Mesendoderm (in vitro differentiated cells): ENCODE data around the gene IL15.

Source experiments
- DNase-seq: peaks from one replicate; pipeline ENCODE4 v3.0.0; 2013
- H2AK5ac ChIP-seq: 2 replicates; pipeline ENCODE4 v1.6.1; 2013; ENCODE audit warnings: low read length, inconsistent platforms
- H2BK120ac ChIP-seq: 2 replicates; pipeline ENCODE4 v1.6.1; 2013; ENCODE audit warnings: low read depth, mild to moderate bottlenecking, low read length, moderate library complexity, mixed read lengths
- H2BK15ac ChIP-seq: replicated peaks from 2 replicates; pipeline ENCODE4 v1.6.1; 2013; ENCODE audit warnings: low read depth, mild to moderate bottlenecking, moderate library complexity
- H2BK5ac ChIP-seq: 2 replicates; pipeline ENCODE4 v1.6.1; 2013; ENCODE audit warnings: low read length, inconsistent platforms
- H3K18ac ChIP-seq: 2 replicates; pipeline ENCODE4 v1.6.1; 2013; ENCODE audit warnings: mild to moderate bottlenecking, low read length, mixed read lengths
- H3K23ac ChIP-seq: one replicate; pipeline ENCODE4 v1.6.1; 2013; ENCODE audit warnings: low read length
- H3K27ac ChIP-seq: 2 replicates; pipeline ENCODE4 v1.5.1; 2013; ENCODE audit warnings: low read depth, mild to moderate bottlenecking, inconsistent platforms, low read length, moderate library complexity
- H3K27me3 ChIP-seq: 2 replicates; pipeline ENCODE4 v1.6.1; 2013; ENCODE audit warnings: low read length, control low read depth, mild to moderate bottlenecking, inconsistent platforms; ENCODE audit not compliant: insufficient read depth, poor library complexity
- H3K36me3 ChIP-seq: 2 replicates; pipeline ENCODE4 v1.6.1; 2013; ENCODE audit warnings: low read length, inconsistent platforms; ENCODE audit not compliant: control insufficient read depth, insufficient read depth
- H3K4ac ChIP-seq: one replicate; pipeline ENCODE4 v1.6.1; 2013; ENCODE audit warnings: low read depth, mild to moderate bottlenecking, low read length, moderate library complexity
- H3K4me1 ChIP-seq: 2 replicates; pipeline ENCODE4 v1.6.1; 2013; ENCODE audit warnings: low read depth, low read length, inconsistent platforms; ENCODE audit not compliant: control insufficient read depth
- H3K4me2 ChIP-seq: 2 replicates; pipeline ENCODE4 v1.6.1; 2013; ENCODE audit warnings: low read length
- H3K4me3 ChIP-seq: 2 replicates; pipeline ENCODE4 v1.5.1; 2013; ENCODE audit warnings: mild to moderate bottlenecking, low read length
- H3K56ac ChIP-seq: one replicate; pipeline ENCODE4 v1.6.1; 2013; ENCODE audit warnings: low read length
- H3K79me1 ChIP-seq: 2 replicates; pipeline ENCODE4 v1.6.1; 2013; ENCODE audit warnings: low read length, inconsistent platforms
- H3K79me2 ChIP-seq: 2 replicates; pipeline ENCODE4 v1.6.1; 2013; ENCODE audit warnings: mild to moderate bottlenecking, low read length; ENCODE audit not compliant: control insufficient read depth, insufficient read depth
- H3K9ac ChIP-seq: 2 replicates; pipeline ENCODE4 v1.6.1; 2013; ENCODE audit warnings: low read length, inconsistent platforms
- H4K5ac ChIP-seq: one replicate; pipeline ENCODE4 v1.6.1; 2013; ENCODE audit warnings: low read length
- H4K8ac ChIP-seq: one replicate; pipeline ENCODE4 v1.6.1; 2013; ENCODE audit warnings: low read depth, mild to moderate bottlenecking, control low read depth, low read length, moderate library complexity
- WGBS: extraction: QIAGEN DNeasy Blood & Tissue Kit; methylation state at CpG from one replicate; pipeline ENCODE4 v1.1.7; 2013; ENCODE audit warnings: low lambda C conversion rate, missing lambda C conversion rate; ENCODE audit not compliant: insufficient coverage; ENCODE audit errors: extremely low coverage; 5-methylcytosine and 5-hydroxymethylcytosine counted together

IL15 gene

DNA sequence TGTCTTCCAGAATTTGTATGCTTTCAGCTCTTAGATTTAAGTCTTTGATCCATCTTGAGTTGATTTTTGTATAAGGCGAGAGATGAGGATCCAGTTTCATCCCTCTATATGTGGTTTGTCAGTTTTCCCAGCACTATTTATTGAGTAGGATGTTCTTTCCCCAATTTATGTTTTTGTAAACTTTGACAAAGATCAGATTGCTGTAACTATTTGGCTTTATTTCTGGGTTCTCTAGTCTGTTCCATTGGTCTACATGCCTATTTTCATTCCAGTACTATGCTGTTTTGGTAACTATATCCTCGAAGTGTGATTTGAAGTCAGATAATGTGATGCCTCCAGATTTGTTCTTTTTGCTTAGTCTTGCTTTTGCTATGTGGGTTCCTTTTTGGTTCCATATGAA, 60.7 kb downstream of the IL15 start:
- Histone ChIP-seq H2BK120ac (no peak overlapping the region), H3K79me2 (no peaks in the 10 kb centered on the region), H3K4me1 (no peaks in the 10 kb centered on the region), H3K4me2 (no peak overlapping the region), H3K56ac (no peak overlapping the region), H3K27me3 (no peaks in the 10 kb centered on the region), H3K18ac (no peak overlapping the region), H2AK5ac (no peak overlapping the region), H3K36me3 (no peaks in the 10 kb centered on the region), H3K9ac (no peak overlapping the region), H3K4ac (no peak overlapping the region), H4K8ac (no peak overlapping the region), H2BK15ac (no peak overlapping the region), H4K5ac (no peak overlapping the region), H3K4me3 (no peak overlapping the region), H3K23ac (no peak overlapping the region), H3K27ac (no peak overlapping the region), H3K79me1 (no peaks in the 10 kb centered on the region), H2BK5ac (no peak overlapping the region)
- no CpG with 5 or more reads among the region's 2 CpGs for WGBS
- DNase-seq, result no peak

DNA sequence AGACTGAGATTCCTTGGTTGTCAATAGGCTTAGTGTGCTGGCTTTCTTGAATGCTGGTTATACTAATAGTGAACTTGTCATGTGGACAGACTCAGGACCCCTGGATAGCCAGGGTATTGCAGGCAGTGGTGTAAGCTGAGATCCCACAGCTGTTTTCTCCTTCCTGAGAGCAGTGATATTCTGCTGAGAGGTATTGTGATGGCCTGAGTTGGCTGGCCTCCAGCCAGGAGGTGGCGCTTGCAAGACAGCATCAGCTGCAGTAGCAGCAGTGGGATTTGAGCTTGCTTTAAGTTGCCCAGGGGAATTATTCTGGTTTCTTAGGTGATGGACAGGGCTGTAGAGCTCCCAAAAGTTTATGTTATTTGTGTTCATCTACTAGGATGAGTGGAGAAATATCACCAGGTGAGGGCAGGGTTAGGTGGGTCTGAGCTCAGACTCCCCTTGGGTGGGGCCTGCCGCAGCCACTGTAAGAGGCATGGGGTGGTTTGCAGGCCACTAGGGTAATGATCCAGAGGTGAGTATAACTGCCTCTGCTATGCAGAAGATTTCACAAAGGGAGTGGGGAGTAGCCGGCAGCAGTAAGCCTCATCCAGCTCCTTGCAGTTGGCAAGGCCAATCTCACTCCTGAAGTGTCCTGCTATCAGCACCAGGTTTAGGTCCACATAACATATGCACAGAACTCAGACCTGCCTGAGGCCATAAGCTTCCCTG, 66.2 kb downstream of the IL15 start:
- Histone ChIP-seq H3K27ac (no peak overlapping the region), H3K23ac (no peak overlapping the region), H3K4me3 (no peak overlapping the region), H3K18ac (no peak overlapping the region), H2BK15ac (no peak overlapping the region), H2BK5ac (no peak overlapping the region), H3K4me1 (no peaks in the 10 kb centered on the region), H3K79me1 (no peaks in the 10 kb centered on the region), H3K79me2 (no peaks in the 10 kb centered on the region), H3K9ac (no peak overlapping the region), H4K5ac (no peak overlapping the region), H2AK5ac (no peak overlapping the region), H3K4me2 (no peak overlapping the region), H3K4ac (no peak overlapping the region), H3K27me3 (no peaks in the 10 kb centered on the region), H4K8ac (no peak overlapping the region), H2BK120ac (no peak overlapping the region), H3K36me3 (no peaks in the 10 kb centered on the region), H3K56ac (no peak overlapping the region)
- peak; percentile 66 for DNase-seq
- no CpG with 5 or more reads among the region's 3 CpGs for WGBS

DNA sequence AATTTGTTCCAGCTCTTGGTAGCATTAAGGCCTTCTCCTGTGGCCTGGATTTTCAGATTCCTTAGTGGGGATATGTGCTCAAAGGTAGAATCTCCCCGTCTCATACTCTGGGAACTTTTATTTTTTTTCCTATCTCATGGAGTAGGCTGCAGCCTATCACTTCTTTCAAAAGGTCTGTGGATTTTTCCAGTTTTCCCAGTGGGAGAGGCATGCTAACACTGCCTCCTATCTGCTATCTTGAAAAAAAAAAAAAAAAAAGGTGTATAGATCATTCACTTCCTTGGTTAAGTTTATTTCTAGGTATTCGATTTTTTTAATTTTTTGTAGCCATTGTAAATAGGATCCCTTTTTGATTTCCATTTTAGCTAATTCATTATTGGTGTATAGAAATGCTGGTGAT, 67.1 kb downstream of the IL15 start:
- H3K79me2 ChIP-seq, result no peaks in the 10 kb centered on the region
- no peak overlapping the region for H3K23ac ChIP-seq

DNA sequence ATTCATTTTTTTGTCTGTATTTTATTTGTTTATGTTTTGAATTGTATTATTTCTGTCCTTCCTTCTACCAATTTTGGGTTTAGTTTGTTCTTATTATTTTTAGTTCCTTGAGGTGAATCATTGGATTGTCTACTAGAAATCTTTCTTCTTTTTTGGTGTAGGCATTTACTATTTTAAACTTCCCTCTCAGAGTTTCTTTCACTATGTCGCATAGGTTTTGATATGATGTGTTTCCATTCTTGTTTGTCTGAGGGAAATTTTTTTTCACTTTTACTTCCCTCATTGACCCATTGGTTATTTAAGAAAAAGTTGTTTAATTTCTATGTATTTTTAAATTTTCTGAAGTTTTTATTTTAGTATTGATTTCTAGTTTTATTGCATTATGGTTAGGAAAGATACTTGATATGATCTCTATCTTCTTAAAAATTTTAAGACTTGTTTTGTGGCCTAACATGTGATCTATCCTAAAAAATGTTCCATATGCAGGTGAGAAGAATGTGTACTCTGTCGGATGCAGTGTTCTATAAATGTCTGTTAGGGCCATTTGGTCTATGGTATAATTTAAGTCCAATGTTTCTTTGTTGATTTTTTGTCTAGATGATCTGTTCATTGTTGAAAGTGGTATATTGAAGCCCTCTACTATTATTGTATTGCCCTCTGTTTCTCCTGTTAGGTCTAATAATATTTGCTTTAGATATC, 68.8 kb downstream of the IL15 start:
- H3K56ac ChIP-seq, result no peak overlapping the region
- no peak overlapping the region for H2BK15ac ChIP-seq
- no peak overlapping the region for H4K8ac ChIP-seq
- H3K27me3 ChIP-seq, result no peaks in the 10 kb centered on the region
- no peak overlapping the region for H3K4me3 ChIP-seq
- H2AK5ac ChIP-seq, result no peak overlapping the region
- no peak for DNase-seq
- no peak overlapping the region for H4K5ac ChIP-seq
- H3K79me1 ChIP-seq, result no peaks in the 10 kb centered on the region
- H3K79me2 ChIP-seq, result no peaks in the 10 kb centered on the region
- no peak overlapping the region for H3K27ac ChIP-seq
- no peak overlapping the region for H3K9ac ChIP-seq
- no peak overlapping the region for H3K4ac ChIP-seq
- no peak overlapping the region for H3K23ac ChIP-seq
- no peak overlapping the region for H3K4me2 ChIP-seq
- WGBS, result no CpG with 5 or more reads among the region's 2 CpGs
- no peak overlapping the region for H3K18ac ChIP-seq
- no peaks in the 10 kb centered on the region for H3K4me1 ChIP-seq
- no peaks in the 10 kb centered on the region for H3K36me3 ChIP-seq
- no peak overlapping the region for H2BK5ac ChIP-seq
- H2BK120ac ChIP-seq, result no peak overlapping the region

More for the DNA sequence above, 67.1 kb downstream of the IL15 start:
- Histone ChIP-seq H2BK120ac (no peak overlapping the region), H3K4me1 (no peaks in the 10 kb centered on the region), H2BK5ac (no peak overlapping the region), H3K4me3 (no peak overlapping the region), H3K27me3 (no peaks in the 10 kb centered on the region), H3K9ac (no peak overlapping the region), H4K8ac (no peak overlapping the region), H3K79me1 (no peaks in the 10 kb centered on the region), H2AK5ac (no peak overlapping the region), H3K36me3 (no peaks in the 10 kb centered on the region), H2BK15ac (no peak overlapping the region), H3K18ac (no peak overlapping the region), H3K4ac (no peak overlapping the region), H3K27ac (no peak overlapping the region), H4K5ac (no peak overlapping the region), H3K4me2 (no peak overlapping the region), H3K56ac (no peak overlapping the region)
- no CpG with 5 or more reads among the region's 2 CpGs for WGBS
- no peak for DNase-seq

DNA sequence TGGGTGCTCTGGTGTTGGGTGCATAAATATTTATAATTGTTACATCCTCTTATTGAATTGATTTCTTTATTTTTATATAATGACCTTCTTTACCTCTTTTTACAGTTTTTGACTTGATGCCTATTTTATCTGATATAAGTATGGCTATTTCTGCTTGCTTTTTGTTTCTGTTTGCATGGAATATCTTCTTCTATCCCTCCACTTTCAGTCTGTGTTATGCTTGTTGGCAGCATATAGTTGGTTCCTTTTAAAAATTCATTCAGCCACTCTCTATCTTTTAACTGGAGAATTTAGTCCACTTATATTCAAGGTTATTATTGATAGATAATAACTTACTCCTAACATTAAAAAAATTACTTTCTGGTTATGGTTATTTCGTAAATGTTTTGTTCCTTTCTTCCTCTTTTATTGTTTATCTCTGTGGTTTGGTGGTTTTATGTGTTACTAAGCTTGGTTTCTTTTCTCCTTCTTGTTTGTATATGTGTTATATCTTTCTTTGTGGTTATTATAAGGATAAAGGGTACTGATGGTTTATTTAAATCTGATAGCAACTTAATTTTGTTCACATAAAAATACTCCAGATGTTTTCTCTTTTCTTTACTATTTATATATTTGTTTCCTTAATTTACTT, 69.5 kb downstream of the IL15 start:
- no peak overlapping the region for H4K5ac ChIP-seq
- H2BK15ac ChIP-seq, result no peak overlapping the region
- no peaks in the 10 kb centered on the region for H3K27me3 ChIP-seq
- H3K4me2 ChIP-seq, result no peak overlapping the region
- H3K79me1 ChIP-seq, result no peaks in the 10 kb centered on the region
- H3K4me3 ChIP-seq, result no peak overlapping the region
- no peaks in the 10 kb centered on the region for H3K4me1 ChIP-seq
- no peak overlapping the region for H2BK120ac ChIP-seq
- no peak overlapping the region for H2BK5ac ChIP-seq
- H2AK5ac ChIP-seq, result no peak overlapping the region
- no peak overlapping the region for H3K56ac ChIP-seq
- no peaks in the 10 kb centered on the region for H3K36me3 ChIP-seq
- no peak for DNase-seq
- WGBS, result no CpG with 5 or more reads among the region's 1 CpG
- H3K4ac ChIP-seq, result no peak overlapping the region
- no peak overlapping the region for H3K23ac ChIP-seq
- H3K79me2 ChIP-seq, result no peaks in the 10 kb centered on the region
- H4K8ac ChIP-seq, result no peak overlapping the region
- H3K9ac ChIP-seq, result no peak overlapping the region
- no peak overlapping the region for H3K18ac ChIP-seq
- no peak overlapping the region for H3K27ac ChIP-seq
